Osteoblast (primary cell): ENCODE measurements around the gene FKRP. TPM values are rescaled to one million over a fixed set of nuclear protein-coding genes. Genes with fewer than 3 reads are reported as not detected.
"Not testable (repeated sequence)": the region's sequence is repeated elsewhere in the genome, so short reads cannot be mapped to it uniquely, and the experiment has no call there.

Experiments used
- DNase-seq: peaks from one replicate; pipeline ENCODE4 v3.0.0; 2011; ENCODE audit warnings: low spot score, mixed read lengths; ENCODE audit not compliant: insufficient read length; ENCODE audit errors: missing footprints
- H2AFZ ChIP-seq: 2 replicates; pipeline ENCODE4 v1.6.0; 2011; ENCODE audit warnings: mild to moderate bottlenecking, low read length
- H3K27ac ChIP-seq: 2 replicates; pipeline ENCODE4 v1.5.1; 2011; ENCODE audit warnings: mild to moderate bottlenecking, low read depth, low read length, moderate library complexity
- H3K27me3 ChIP-seq: 2 replicates; pipeline ENCODE4 v1.6.0; 2012; ENCODE audit warnings: mild to moderate bottlenecking, control low read depth, inconsistent platforms, low read length, moderate library complexity; ENCODE audit not compliant: insufficient read depth
- H3K36me3 ChIP-seq: 2 replicates; pipeline ENCODE4 v1.5.1; 2011; ENCODE audit warnings: mild to moderate bottlenecking, low read length, control low read depth, moderate library complexity; ENCODE audit not compliant: insufficient read depth
- H3K4me1 ChIP-seq: 2 replicates; pipeline ENCODE4 v1.5.1; 2011; ENCODE audit warnings: mild to moderate bottlenecking, low read length, control low read depth, moderate library complexity; ENCODE audit not compliant: insufficient read depth
- H3K4me2 ChIP-seq: 2 replicates; pipeline ENCODE4 v1.6.0; 2011; ENCODE audit warnings: mild to moderate bottlenecking, low read length; ENCODE audit not compliant: insufficient read depth
- H3K4me3 ChIP-seq: fragments of 200-600 bp; sonication (generic); 3 replicates; pipeline ENCODE4 v1.5.1; 2012; ENCODE audit warnings: mild to moderate bottlenecking, low read length, inconsistent platforms; ENCODE audit not compliant: insufficient read depth
- H3K79me2 ChIP-seq: 2 replicates; pipeline ENCODE4 v1.6.0; 2012; ENCODE audit warnings: mild to moderate bottlenecking, low read length, control low read depth, inconsistent platforms; ENCODE audit not compliant: insufficient read depth
- H3K9me3 ChIP-seq: 2 replicates; pipeline ENCODE4 v1.5.1; 2011; ENCODE audit warnings: low read depth, low read length, control low read depth
- H4K20me1 ChIP-seq: 2 replicates; pipeline ENCODE4 v1.6.0; 2012; ENCODE audit warnings: mild to moderate bottlenecking, low read length, control low read depth; ENCODE audit not compliant: insufficient read depth
- total RNA-seq: library from RNA; depleted of rRNA; stranded (reverse); fragments of >200 nt; gene quantifications from 2 replicates; pipeline ENCODE4 v1.2.3, GENCODE V29; 2012
- TF ChIP-seq, protein P1 (sequence below): IDR thresholded peaks from 2 replicates; pipeline ENCODE4 v1.5.1; 2011; ENCODE audit warnings: mild to moderate bottlenecking, low read depth, low read length, moderate library complexity; ENCODE audit errors: extremely low read depth

The FKRP gene
- total RNA-seq, 1 donor: 18.5 TPM

DNA sequence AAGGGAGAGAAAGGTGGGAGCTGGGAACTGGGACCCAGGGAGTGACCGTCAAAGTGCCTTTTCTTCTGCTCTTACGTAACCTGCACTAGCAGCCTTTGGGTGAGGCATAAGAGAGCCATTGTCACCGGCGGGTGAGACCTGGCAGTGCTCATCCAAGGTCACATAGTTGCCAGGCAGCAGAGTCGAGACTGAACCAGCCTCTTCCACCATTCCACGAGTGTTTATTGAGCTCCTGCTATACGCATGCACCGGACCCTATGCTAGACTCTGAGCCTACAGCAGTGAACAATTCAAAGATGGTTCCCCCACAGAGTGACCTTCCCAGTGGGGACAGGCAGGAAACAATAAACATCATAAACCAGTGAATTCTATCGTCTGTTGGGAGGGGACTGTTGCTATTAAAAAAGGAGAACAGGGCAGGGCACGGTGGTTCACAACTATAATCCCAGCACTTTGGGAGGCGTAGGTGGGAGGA is 19.0 kb downstream of the FKRP start:
- peak; percentile 8 for DNase-seq
- Histone ChIP-seq H3K27ac (no peak overlapping the region), H3K4me2 (no peak overlapping the region), H2AFZ (no peak overlapping the region), H3K4me1 (peaks cover 15% of the 10 kb centered on the region), H3K27me3 (no peaks in the 10 kb centered on the region), H3K4me3 (no peak overlapping the region), H3K36me3 (no peaks in the 10 kb centered on the region), H3K9me3 (no peaks in the 10 kb centered on the region), H4K20me1 (no peaks in the 10 kb centered on the region), H3K79me2 (no peaks in the 10 kb centered on the region)
- TF ChIP-seq, protein P1, sequence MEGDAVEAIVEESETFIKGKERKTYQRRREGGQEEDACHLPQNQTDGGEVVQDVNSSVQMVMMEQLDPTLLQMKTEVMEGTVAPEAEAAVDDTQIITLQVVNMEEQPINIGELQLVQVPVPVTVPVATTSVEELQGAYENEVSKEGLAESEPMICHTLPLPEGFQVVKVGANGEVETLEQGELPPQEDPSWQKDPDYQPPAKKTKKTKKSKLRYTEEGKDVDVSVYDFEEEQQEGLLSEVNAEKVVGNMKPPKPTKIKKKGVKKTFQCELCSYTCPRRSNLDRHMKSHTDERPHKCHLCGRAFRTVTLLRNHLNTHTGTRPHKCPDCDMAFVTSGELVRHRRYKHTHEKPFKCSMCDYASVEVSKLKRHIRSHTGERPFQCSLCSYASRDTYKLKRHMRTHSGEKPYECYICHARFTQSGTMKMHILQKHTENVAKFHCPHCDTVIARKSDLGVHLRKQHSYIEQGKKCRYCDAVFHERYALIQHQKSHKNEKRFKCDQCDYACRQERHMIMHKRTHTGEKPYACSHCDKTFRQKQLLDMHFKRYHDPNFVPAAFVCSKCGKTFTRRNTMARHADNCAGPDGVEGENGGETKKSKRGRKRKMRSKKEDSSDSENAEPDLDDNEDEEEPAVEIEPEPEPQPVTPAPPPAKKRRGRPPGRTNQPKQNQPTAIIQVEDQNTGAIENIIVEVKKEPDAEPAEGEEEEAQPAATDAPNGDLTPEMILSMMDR: no peak

DNA sequence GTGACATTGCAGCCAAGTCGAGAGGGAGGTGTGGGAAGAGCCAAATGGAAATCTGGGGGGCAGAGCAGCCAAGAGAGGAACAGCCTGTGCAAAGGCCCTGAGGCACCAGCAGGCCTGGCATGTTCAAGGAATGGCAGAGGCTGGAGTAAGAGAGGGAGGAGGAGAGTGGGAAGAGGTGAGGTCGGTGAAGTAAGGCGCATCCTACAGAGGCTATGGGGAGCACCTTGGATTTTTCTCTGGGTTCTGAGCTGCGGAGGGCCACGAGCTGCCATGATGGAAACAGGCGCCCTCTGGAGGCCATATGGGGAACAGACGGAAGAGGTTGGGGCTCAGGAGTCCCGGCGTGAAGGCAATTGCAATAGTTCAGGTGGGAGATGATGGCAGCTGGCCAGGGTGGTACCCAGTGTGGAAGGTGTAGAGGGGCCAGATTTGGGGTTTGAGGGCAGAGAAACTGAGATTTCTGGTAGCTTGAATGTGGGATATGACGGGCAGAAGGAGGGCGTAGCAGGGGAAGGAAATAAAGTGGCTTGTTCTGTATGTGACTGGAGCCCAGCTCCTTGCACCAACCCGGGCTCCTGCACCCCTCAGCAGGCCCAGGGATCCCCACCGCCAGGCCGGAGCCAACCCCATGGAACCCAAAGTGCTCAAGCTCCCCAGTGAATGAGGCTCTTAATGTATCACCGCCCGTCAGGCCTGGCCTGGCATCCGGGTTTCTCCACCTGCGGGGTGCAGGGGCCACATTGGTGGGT is 20.9 kb downstream of the FKRP start:
- no peak overlapping the region for H3K4me2 ChIP-seq
- no peaks in the 10 kb centered on the region for H3K4me1 ChIP-seq
- no peaks in the 10 kb centered on the region for H3K36me3 ChIP-seq
- H3K4me3 ChIP-seq: no peak overlapping the region
- no peaks in the 10 kb centered on the region for H3K27me3 ChIP-seq
- H3K27ac ChIP-seq: no peak overlapping the region
- no peak overlapping the region for H2AFZ ChIP-seq
- no peaks in the 10 kb centered on the region for H3K79me2 ChIP-seq
- TF ChIP-seq, protein P1: peak; percentile 72
- H4K20me1 ChIP-seq: no peaks in the 10 kb centered on the region
- DNase-seq: peak; percentile 83
- no peaks in the 10 kb centered on the region for H3K9me3 ChIP-seq

DNA sequence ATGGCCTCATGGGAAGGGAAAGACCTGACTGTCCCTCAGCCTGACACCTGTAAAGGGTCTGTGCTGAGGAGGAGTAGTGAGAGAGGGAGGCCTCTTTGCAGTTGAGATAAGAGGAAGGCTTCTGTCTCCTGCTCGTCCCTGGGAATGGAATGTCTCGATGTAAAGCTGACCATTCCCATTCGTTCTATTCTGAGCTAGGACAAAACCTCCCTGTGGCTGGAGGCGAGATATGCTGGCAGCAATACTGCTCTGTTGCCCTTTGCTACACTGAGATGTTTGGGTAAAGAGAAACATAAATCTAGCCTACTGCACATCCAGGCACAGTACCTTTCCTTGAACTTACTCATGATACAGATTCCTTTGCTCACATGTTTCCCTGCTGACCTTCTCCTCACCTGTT is 22.9 kb downstream of the FKRP start:
- H2AFZ ChIP-seq, H4K20me1 ChIP-seq, H3K4me2 ChIP-seq, H3K27ac ChIP-seq, DNase-seq, H3K4me3 ChIP-seq, H3K9me3 ChIP-seq, H3K79me2 ChIP-seq, H3K36me3 ChIP-seq, H3K27me3 ChIP-seq, H3K4me1 ChIP-seq: not testable (repeated sequence)

DNA sequence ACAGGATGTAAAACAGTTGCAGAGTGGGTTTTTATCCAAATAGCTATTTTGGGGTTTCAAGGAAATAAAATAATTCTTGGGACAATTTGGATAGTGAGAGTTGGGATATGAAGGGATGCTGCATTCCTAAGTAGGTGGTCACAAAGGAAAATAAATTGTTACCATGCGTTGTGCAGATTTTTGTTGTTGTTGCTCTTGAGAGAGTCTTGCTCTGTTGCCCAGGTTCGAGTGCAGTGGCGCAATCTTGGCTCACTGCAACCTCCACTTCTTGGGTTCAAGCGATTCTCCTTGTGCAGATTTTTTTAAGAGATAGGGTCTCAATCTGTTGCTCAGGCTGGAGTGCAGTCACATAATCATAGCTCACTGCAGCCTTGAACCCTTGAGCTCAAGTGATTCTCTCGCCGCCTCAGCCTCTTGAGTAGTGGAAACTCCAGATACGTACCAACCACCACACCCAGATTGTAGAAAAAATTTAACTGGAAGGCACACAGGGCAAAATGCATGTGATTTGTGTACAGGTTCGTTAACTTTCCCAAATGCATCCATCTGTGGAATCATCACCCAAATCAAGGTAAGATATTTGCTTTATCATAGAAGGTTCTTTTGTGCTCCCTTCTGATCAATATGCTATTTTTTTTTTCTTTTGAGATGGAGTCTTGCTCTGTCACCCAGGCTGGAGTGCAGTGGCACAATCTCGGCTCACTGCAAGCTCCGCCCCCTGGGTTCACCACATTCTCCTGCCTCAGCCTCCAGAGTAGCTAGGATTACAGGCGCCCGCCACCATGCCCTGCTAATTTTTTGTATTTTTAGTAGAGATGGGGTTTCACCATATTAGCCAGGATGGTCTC is 26.5 kb downstream of the FKRP start:
- no peaks in the 10 kb centered on the region for H3K27me3 ChIP-seq
- H3K36me3 ChIP-seq: peaks cover 33% of the 10 kb centered on the region
- no peak overlapping the region for H3K4me3 ChIP-seq
- peaks cover 13% of the 10 kb centered on the region for H4K20me1 ChIP-seq
- no peak overlapping the region for H3K27ac ChIP-seq
- no peak overlapping the region for H2AFZ ChIP-seq
- DNase-seq: peak; percentile 39
- TF ChIP-seq, protein P1: no peak
- H3K4me2 ChIP-seq: no peak overlapping the region
- no peaks in the 10 kb centered on the region for H3K4me1 ChIP-seq
- peaks cover 2% of the 10 kb centered on the region for H3K79me2 ChIP-seq
- no peaks in the 10 kb centered on the region for H3K9me3 ChIP-seq
